HepG2 (cell line): Measurements from ENCODE around the gene NSD1. TPM values are rescaled to one million over a fixed set of nuclear protein-coding genes. Genes with fewer than 3 reads are reported as not detected.

Experiments
- AKAP8 ChIP-seq: sonication (generic); formaldehyde crosslinking; IDR thresholded peaks from 2 replicates; pipeline ENCODE4 v1.5.1; 2020; ENCODE audit warnings: mild to moderate bottlenecking, missing genetic modification reagents
- CHCHD3 ChIP-seq: sonication (generic); formaldehyde crosslinking; IDR thresholded peaks from 2 replicates; pipeline ENCODE4 v1.8.0; 2022; ENCODE audit warnings: mild to moderate bottlenecking, missing genetic modification reagents, moderate library complexity
- CREM ChIP-seq, 2 experiments: sonication (generic) in 1 of 2; formaldehyde crosslinking in 1 of 2; IDR thresholded peaks; 2 replicates each; pipeline versions ENCODE4 v1.4.0 to v1.6.1; 2016 to 2020; ENCODE audit warnings: antibody characterized with exemption in 1 of 2, mild to moderate bottlenecking in 1 of 2, missing genetic modification reagents in 1 of 2
- ESRRA ChIP-seq: sonication (generic); formaldehyde crosslinking; IDR thresholded peaks from 2 replicates; pipeline ENCODE4 v1.5.1; 2020; ENCODE audit warnings: mild to moderate bottlenecking, low read depth, missing genetic modification reagents
- FOXO4 ChIP-seq: sonication (generic); formaldehyde crosslinking; conservative IDR thresholded peaks from 2 replicates; pipeline ENCODE4 v1.8.1; 2023; ENCODE audit warnings: missing genetic modification reagents
- IKZF5 ChIP-seq: IDR thresholded peaks from 2 replicates; pipeline ENCODE4 v1.6.1; 2018; ENCODE audit warnings: missing genetic modification reagents, mild to moderate bottlenecking, missing compliant biosample characterization
- MLLT10 ChIP-seq: sonication (generic); formaldehyde crosslinking; IDR thresholded peaks from 2 replicates; pipeline ENCODE4 v1.4.0; 2020; ENCODE audit warnings: missing genetic modification reagents
- NFE2L2 ChIP-seq: fragments of 150-350 bp; IDR thresholded peaks from 2 replicates; pipeline ENCODE4 v1.6.1; 2014; ENCODE audit warnings: low read length
- PHF20 ChIP-seq: sonication (generic); formaldehyde crosslinking; IDR thresholded peaks from 2 replicates; pipeline ENCODE4 v1.5.0; 2020; ENCODE audit warnings: mild to moderate bottlenecking, missing genetic modification reagents
- RCOR2 ChIP-seq: IDR thresholded peaks from 2 replicates; pipeline ENCODE4 v1.6.1; 2016; ENCODE audit warnings: missing biosample characterization, missing genetic modification reagents
- RELA ChIP-seq: sonication (generic); formaldehyde crosslinking; IDR thresholded peaks from 2 replicates; pipeline ENCODE4 v1.4.0; 2020; ENCODE audit warnings: missing genetic modification reagents
- SAFB2 ChIP-seq: sonication (generic); formaldehyde crosslinking; IDR thresholded peaks from 2 replicates; pipeline ENCODE4 v1.5.1; 2020; ENCODE audit warnings: missing genetic modification reagents, low read depth, mild to moderate bottlenecking, borderline replicate concordance
- SRY ChIP-seq: sonication (generic); formaldehyde crosslinking; IDR thresholded peaks from 2 replicates; pipeline ENCODE4 v1.8.0; 2022; ENCODE audit warnings: mild to moderate bottlenecking, missing genetic modification reagents
- THAP9 ChIP-seq: sonication (generic); formaldehyde crosslinking; IDR thresholded peaks from 2 replicates; pipeline ENCODE4; 2020; ENCODE audit warnings: missing genetic modification reagents, mild to moderate bottlenecking, borderline replicate concordance
- ZBTB21 ChIP-seq: sonication (generic); formaldehyde crosslinking; IDR thresholded peaks from 2 replicates; pipeline ENCODE4 v1.4.0; 2020; ENCODE audit warnings: missing genetic modification reagents
- ZBTB33 ChIP-seq: sonication (generic); formaldehyde crosslinking; IDR thresholded peaks from 2 replicates; pipeline ENCODE4 v1.4.0; 2020; ENCODE audit warnings: missing genetic modification reagents
- ZBTB38 ChIP-seq: sonication (generic); formaldehyde crosslinking; IDR thresholded peaks from 2 replicates; pipeline ENCODE4 v1.5.1; 2020; ENCODE audit warnings: mild to moderate bottlenecking, missing genetic modification reagents
- ZFYVE20 ChIP-seq: sonication (generic); formaldehyde crosslinking; IDR thresholded peaks from 2 replicates; pipeline ENCODE4 v1.8.0; 2023; ENCODE audit warnings: low read depth, mild to moderate bottlenecking, moderate library complexity, missing genetic modification reagents, borderline replicate concordance
- ZNF24 ChIP-seq: fragments of 450-650 bp; IDR thresholded peaks from 2 replicates; pipeline ENCODE4 v1.6.1; 2017; ENCODE audit warnings: antibody characterized with exemption, mild to moderate bottlenecking
- ZNF354B ChIP-seq: sonication (generic); formaldehyde crosslinking; IDR thresholded peaks from 2 replicates; pipeline ENCODE4 v1.8.0; 2022; ENCODE audit warnings: mild to moderate bottlenecking, missing genetic modification reagents
- ZNF431 ChIP-seq: sonication (generic); formaldehyde crosslinking; IDR thresholded peaks from 2 replicates; pipeline ENCODE4 v1.9.0; 2022; ENCODE audit warnings: missing genetic modification reagents, low read depth, mild to moderate bottlenecking, borderline replicate concordance
- ZNF557 ChIP-seq: sonication (generic); formaldehyde crosslinking; IDR thresholded peaks from 2 replicates; pipeline ENCODE4 v1.4.0; 2020; ENCODE audit warnings: missing genetic modification reagents
- ZNF614 ChIP-seq: IDR thresholded peaks from 2 replicates; pipeline ENCODE4 v1.6.1; 2018; ENCODE audit warnings: missing biosample characterization, missing genetic modification reagents, inconsistent platforms, borderline replicate concordance
- ZNF746 ChIP-seq: sonication (generic); formaldehyde crosslinking; IDR thresholded peaks from 2 replicates; pipeline ENCODE4 v1.8.0; 2022; ENCODE audit warnings: mild to moderate bottlenecking, missing genetic modification reagents
- ZNF761 ChIP-seq: sonication (generic); formaldehyde crosslinking; conservative IDR thresholded peaks from 2 replicates; pipeline ENCODE4 v1.4.0; 2020; ENCODE audit warnings: mild to moderate bottlenecking, missing genetic modification reagents
- ZNF777 ChIP-seq: sonication (generic); formaldehyde crosslinking; IDR thresholded peaks from 2 replicates; pipeline ENCODE4 v1.4.0; 2020; ENCODE audit warnings: missing genetic modification reagents
- polyA plus RNA-seq, 8 experiments: library from polyadenylated mRNA; depleted of rRNA in 3 of 8; stranded (reverse) in 7 of 8; unstranded in 1 of 8; fragments of >200 nt; fragmentation: Illumina TruSeq in 4 of 8; extraction: Trizol in 4 of 8; gene quantifications; 2 replicates each; pipeline versions ENCODE4 v1.2.1 to v1.2.3, GENCODE V29; 2011 to 2016; ENCODE audit warnings: low read depth in 4 of 8, missing spikeins in 1 of 8, mixed read lengths in 1 of 8; ENCODE audit not compliant: insufficient read depth in 1 of 8
- total RNA-seq, 5 experiments: library from RNA; depleted of rRNA; stranded (reverse); fragments of >200 nt; fragmentation: Illumina TruSeq; extraction: Trizol; gene quantifications; 2 replicates each; pipeline ENCODE4 v1.2.3, GENCODE V29; 2016; ENCODE audit warnings: low read depth in 1 of 5

Gene NSD1
- total and polyA plus RNA-seq, 2 of the 13 experiments (the other 11 are each of a cell fraction or from before 2014, with no cell fraction given), result 0.01 to 0.09 TPM

- TF ChIP-seq RELA (no peak), ZFYVE20 (CRISPR knock-in tag) (no peak), ESRRA (CRISPR knock-in tag) (no peak), ZBTB33 (peak; percentile 99), CHCHD3 (CRISPR knock-in tag) (no peak), ZNF614 (CRISPR knock-in tag) (no peak), CREM (IDR thresholded peaks at IDR 0.05) (no peak), CREM (CRISPR knock-in tag; IDR thresholded peaks at IDR 0.05) (no peak), RCOR2 (no peak), ZNF777 (CRISPR knock-in tag) (no peak), ZBTB21 (CRISPR knock-in tag) (no peak), PHF20 (CRISPR knock-in tag) (0 out of 2 replicates have a peak, but pooled peaks have one; percentile 18), ZBTB38 (CRISPR knock-in tag) (peak; percentile 88), ZNF557 (CRISPR knock-in tag) (no peak), NFE2L2 (no peak), ZNF746 (no peak), MLLT10 (CRISPR knock-in tag) (no peak), ZNF761 (CRISPR knock-in tag) (no peak), ZNF354B (CRISPR knock-in tag) (no peak), AKAP8 (CRISPR knock-in tag) (no peak), ZNF24 (no peak), IKZF5 (no peak), THAP9 (CRISPR knock-in tag) (no peak), SAFB2 (0 out of 2 replicates have a peak, but pooled peaks have one; percentile 52), FOXO4 (0 out of 2 replicates have a peak, but pooled peaks have one; percentile 19), ZNF431 (no peak), SRY (CRISPR knock-in tag) (no peak)
Observed at GRCh38 chr5:177098120-177098469, 35.5 kb upstream of the NSD1 start (continued).
